Measurements from ENCODE around the gene OR2T27.

OR2T27 gene

DNA sequence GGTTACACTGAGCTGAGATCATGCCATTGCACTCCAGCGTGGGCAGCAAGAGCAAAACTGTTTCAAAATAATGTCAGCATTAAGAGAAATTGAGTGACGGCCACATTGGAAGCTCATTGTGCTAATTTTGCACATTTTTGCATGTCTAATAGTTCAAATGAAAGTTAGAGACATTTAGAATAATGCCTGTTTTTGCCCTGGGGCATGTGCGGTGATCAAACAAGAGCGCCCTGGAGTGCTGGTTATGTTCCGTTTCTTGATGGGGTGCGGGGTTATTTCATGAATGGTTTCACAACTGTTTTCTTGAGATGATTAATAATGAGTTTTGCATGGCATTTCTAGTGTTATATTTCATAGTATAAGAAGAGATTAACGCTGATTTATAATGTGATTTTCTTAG lies 33.6 kb downstream of the OR2T27 start:
- TF ChIP-seq, protein P1, sequence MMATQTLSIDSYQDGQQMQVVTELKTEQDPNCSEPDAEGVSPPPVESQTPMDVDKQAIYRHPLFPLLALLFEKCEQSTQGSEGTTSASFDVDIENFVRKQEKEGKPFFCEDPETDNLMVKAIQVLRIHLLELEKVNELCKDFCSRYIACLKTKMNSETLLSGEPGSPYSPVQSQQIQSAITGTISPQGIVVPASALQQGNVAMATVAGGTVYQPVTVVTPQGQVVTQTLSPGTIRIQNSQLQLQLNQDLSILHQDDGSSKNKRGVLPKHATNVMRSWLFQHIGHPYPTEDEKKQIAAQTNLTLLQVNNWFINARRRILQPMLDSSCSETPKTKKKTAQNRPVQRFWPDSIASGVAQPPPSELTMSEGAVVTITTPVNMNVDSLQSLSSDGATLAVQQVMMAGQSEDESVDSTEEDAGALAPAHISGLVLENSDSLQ (IDR thresholded peaks at IDR 0.05), result no peak
- TF ChIP-seq FOXK2 (IDR thresholded peaks at IDR 0.05) (no peak), L3MBTL2 (conservative IDR thresholded peaks at IDR 0.05) (no peak), TARDBP (IDR thresholded peaks at IDR 0.05) (no peak), SP1 (IDR thresholded peaks at IDR 0.05) (no peak), ARNT (IDR thresholded peaks at IDR 0.05) (no peak), HDGF (IDR thresholded peaks at IDR 0.05; ENCODE audit: borderline replicate concordance) (no peak), NFRKB (IDR thresholded peaks at IDR 0.05) (no peak), ZNF384 (IDR thresholded peaks at IDR 0.05) (no peak), SUZ12 (IDR thresholded peaks at IDR 0.05) (no peak), LEF1 (IDR thresholded peaks at IDR 0.05; ENCODE audit: borderline replicate concordance) (no peak), ELF4 (IDR thresholded peaks at IDR 0.05) (no peak), CTBP1 (IDR thresholded peaks at IDR 0.05; ENCODE audit: borderline replicate concordance) (no peak), FOXA1 (IDR thresholded peaks at IDR 0.05) (no peak), BHLHE40 (IDR thresholded peaks at IDR 0.05; ENCODE audit: borderline replicate concordance) (no peak), FOXM1 (IDR thresholded peaks at IDR 0.05; ENCODE audit: borderline replicate concordance) (no peak)
- no peak for DNase-seq (ENCODE audit: extremely low spot score)
- POLR2A ChIA-PET, result no interaction called here
- CTCF ChIA-PET, result interaction anchor here (0.9 kb wide), 1 partner anchor 185 kb away, joined by 7 read pairs; no protein-coding TSS in a partner anchor

DNA sequence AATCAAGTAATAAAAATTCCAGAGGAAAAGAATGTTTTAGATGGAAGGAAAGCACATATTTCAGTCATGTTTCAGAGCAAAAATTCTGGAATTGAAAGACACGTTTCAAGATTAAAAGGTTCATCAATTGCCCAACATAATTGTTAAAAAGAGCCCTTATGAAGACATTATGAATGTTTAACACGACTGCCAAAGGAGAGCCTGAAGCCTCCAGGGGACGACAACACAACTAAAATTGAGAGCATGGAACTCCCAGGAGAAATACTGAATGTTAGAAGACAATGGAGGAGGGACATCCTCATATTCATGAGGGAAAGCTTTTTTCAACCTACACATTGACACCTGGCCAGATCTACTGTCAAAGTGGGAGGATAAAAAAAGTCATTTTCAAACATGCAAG lies 36.5 kb downstream of the OR2T27 start:
- ChIA-PET POLR2A (no interaction called here), CTCF (no interaction called here)
- DNase-seq (ENCODE audit: extremely low spot score), result peak; percentile 16
- TF ChIP-seq LEF1 (IDR thresholded peaks at IDR 0.05; ENCODE audit: borderline replicate concordance) (no peak), FOXA1 (IDR thresholded peaks at IDR 0.05) (no peak), HDGF (IDR thresholded peaks at IDR 0.05; ENCODE audit: borderline replicate concordance) (no peak), NFRKB (IDR thresholded peaks at IDR 0.05) (no peak), BHLHE40 (IDR thresholded peaks at IDR 0.05; ENCODE audit: borderline replicate concordance) (no peak), ARNT (IDR thresholded peaks at IDR 0.05) (no peak), ELF4 (IDR thresholded peaks at IDR 0.05) (no peak), CTBP1 (IDR thresholded peaks at IDR 0.05; ENCODE audit: borderline replicate concordance) (no peak), SUZ12 (IDR thresholded peaks at IDR 0.05) (no peak), SP1 (IDR thresholded peaks at IDR 0.05) (no peak)
- TF ChIP-seq, protein P1 (IDR thresholded peaks at IDR 0.05), result no peak

DNA sequence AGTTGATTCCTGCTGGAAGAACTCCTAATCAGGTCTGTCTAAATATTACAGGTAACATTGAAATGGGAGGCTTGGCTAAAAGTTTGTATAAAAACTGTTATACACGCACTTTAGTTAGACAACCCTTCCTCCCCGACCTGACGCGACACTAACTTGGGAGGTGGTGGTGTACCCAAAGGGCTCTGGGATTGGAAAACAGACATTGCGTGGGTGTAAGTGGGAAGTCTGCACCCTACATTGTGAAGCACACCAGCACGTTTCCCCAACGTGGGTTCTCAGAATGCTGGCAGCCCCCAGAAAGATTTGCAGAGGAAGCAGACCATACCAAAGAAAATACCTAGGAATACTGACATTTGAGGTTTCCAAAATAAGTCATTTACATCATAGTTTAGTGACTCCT lies 37.2 kb downstream of the OR2T27 start:
- no peak for TF ChIP-seq FOXM1 (IDR thresholded peaks at IDR 0.05; ENCODE audit: borderline replicate concordance)
- no peak for TF ChIP-seq SUZ12 (IDR thresholded peaks at IDR 0.05)
- POLR2A ChIA-PET, result no interaction called here
- CTCF ChIA-PET, result no interaction called here
- no peak for DNase-seq (ENCODE audit: extremely low spot score)

DNA sequence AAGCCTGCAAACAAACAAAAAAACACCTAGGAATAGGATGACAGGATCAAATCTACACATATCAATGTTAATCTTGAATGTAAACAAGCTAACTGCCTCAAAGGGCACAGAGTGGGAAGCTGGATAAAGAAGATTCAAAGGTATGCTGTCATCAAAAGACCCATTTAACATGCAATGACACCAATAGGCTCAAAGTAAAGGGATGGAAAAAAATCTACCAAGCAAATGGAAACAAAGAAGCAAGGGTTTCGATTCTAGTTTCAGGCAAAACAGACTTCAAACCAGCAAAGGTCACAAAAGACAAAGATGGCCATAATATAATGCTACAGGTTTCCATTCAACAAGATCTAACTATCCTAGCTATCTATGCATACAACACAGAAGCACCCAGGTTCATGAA lies 41.6 kb downstream of the OR2T27 start:
- DNase-seq (ENCODE audit: extremely low spot score), result no peak
- TF ChIP-seq CTBP1 (IDR thresholded peaks at IDR 0.05; ENCODE audit: borderline replicate concordance) (no peak), FOXM1 (IDR thresholded peaks at IDR 0.05; ENCODE audit: borderline replicate concordance) (no peak), BHLHE40 (IDR thresholded peaks at IDR 0.05; ENCODE audit: borderline replicate concordance) (no peak), HDGF (IDR thresholded peaks at IDR 0.05; ENCODE audit: borderline replicate concordance) (no peak), ZNF384 (IDR thresholded peaks at IDR 0.05) (no peak), ELF4 (IDR thresholded peaks at IDR 0.05) (no peak), FOXA1 (IDR thresholded peaks at IDR 0.05) (no peak), LEF1 (IDR thresholded peaks at IDR 0.05; ENCODE audit: borderline replicate concordance) (no peak)
- ChIA-PET POLR2A (no interaction called here), CTCF (no interaction called here)

DNA sequence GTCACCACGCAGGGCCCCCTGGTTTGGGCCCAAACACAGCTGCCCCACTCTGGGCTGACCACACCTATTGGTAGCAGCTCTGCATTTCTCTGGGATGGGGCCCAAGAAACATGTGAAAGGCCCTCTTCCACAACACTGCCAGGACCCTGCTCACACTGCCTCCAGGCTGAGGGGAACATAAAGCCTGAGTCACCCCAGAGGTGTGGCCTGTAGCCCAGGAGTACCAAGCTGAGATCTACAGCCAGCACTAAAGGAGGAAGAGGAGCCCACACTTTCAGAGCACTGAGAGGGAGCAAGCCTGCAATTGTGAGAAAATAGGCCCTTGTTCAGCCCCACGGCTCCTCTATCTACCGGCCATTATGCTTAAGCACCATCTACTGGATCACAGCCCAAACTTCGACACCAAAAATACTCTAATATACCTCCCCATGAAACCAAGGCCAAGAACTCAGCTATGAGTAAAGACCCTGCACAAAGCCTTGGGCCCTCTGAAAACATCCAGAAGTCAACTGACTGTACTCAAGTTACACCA lies 43.4 kb downstream of the OR2T27 start:
- no peak for TF ChIP-seq TARDBP (IDR thresholded peaks at IDR 0.05)
- no peak for TF ChIP-seq CTBP1 (IDR thresholded peaks at IDR 0.05; ENCODE audit: borderline replicate concordance)
- TF ChIP-seq SUZ12 (IDR thresholded peaks at IDR 0.05), result no peak
- no peak for TF ChIP-seq LEF1 (IDR thresholded peaks at IDR 0.05; ENCODE audit: borderline replicate concordance)
- TF ChIP-seq SP1 (IDR thresholded peaks at IDR 0.05), result no peak
- DNase-seq (ENCODE audit: extremely low spot score), result no peak
- POLR2A ChIA-PET, result no interaction called here
- CTCF ChIA-PET, result no interaction called here

DNA sequence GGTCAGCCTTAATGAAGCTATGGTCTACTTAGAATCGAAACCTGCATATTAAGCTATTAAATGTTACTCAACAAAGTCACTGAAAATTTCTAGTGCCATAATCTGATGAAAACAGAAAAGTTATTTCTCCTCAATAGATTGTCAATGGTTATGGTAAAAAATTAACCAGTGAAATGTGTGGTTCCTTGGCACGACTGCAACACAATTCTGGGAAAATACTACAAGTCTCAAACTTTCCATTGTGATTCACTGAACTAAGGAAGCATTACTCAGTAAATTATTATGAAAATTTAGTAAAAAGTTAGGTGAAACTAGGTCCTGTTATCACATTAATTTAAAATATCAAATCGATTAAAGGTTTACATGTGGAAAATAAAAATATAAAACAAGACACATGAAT lies 45.0 kb downstream of the OR2T27 start:
- ChIA-PET CTCF (no interaction called here), POLR2A (no interaction called here)
- DNase-seq (ENCODE audit: extremely low spot score), result no peak
- TF ChIP-seq TARDBP (IDR thresholded peaks at IDR 0.05), result no peak
- TF ChIP-seq CTBP1 (IDR thresholded peaks at IDR 0.05; ENCODE audit: borderline replicate concordance), result no peak
